ENCODE results near the gene CKS2.
"Not testable (repeated sequence)": the region's sequence is repeated elsewhere in the genome, so short reads cannot be mapped to it uniquely, and the experiment has no call there.

The CKS2 gene

GRCh38 chr9:89340332-89340731 lies 29.3 kb downstream of the CKS2 start:
- Histone ChIP-seq H3K4me1 (ENCODE audit: low read depth, poor library complexity, severe bottlenecking) (peaks cover 93% of the 10 kb centered on the region), H3K79me2 (ENCODE audit: insufficient read depth, low read depth) (peaks cover 4% of the 10 kb centered on the region; the same call in 1 of the 2 replicates), H3K4me2 (peak overlapping the region; percentile 77), H4K20me1 (ENCODE audit: insufficient read depth) (no peaks in the 10 kb centered on the region), H2AFZ (ENCODE audit: low read depth) (no peak overlapping the region), H3K27me3 (ENCODE audit: insufficient read depth, low read depth) (no peaks in the 10 kb centered on the region), H3K4me3 (IDR thresholded peaks at IDR 0.05; ENCODE audit: insufficient read depth, low read depth, low read length) (no peak overlapping the region), H3K27ac (peak overlapping the region; percentile 79), H3K36me3 (ENCODE audit: insufficient read depth) (no peaks in the 10 kb centered on the region; the same call in 1 of the 2 replicates), H3K9ac (peak overlapping the region; percentile 20; the same call in 1 of the 2 replicates)
- no peak for TF ChIP-seq CTCF (conservative IDR thresholded peaks at IDR 0.05; ENCODE audit: low read depth, low read length)

GRCh38 chr9:89342213-89342612 lies 31.2 kb downstream of the CKS2 start:
- no peaks in the 10 kb centered on the region for H4K20me1 ChIP-seq (ENCODE audit: insufficient read depth)
- H3K4me3 ChIP-seq (IDR thresholded peaks at IDR 0.05; ENCODE audit: insufficient read depth, low read depth, low read length) = no peak overlapping the region
- no peaks in the 10 kb centered on the region for H3K27me3 ChIP-seq (ENCODE audit: insufficient read depth, low read depth)
- H3K4me2 ChIP-seq = peak overlapping the region; percentile 77
- H3K27ac ChIP-seq = peak overlapping the region; percentile 79
- no peak for TF ChIP-seq CTCF (conservative IDR thresholded peaks at IDR 0.05; ENCODE audit: low read depth, low read length)
- H3K9ac ChIP-seq = no peak overlapping the region; the same call in 1 of the 2 replicates
- H3K4me1 ChIP-seq (ENCODE audit: low read depth, poor library complexity, severe bottlenecking) = peaks cover 74% of the 10 kb centered on the region
- H3K36me3 ChIP-seq (ENCODE audit: insufficient read depth) = no peaks in the 10 kb centered on the region; the same call in 1 of the 2 replicates
- peaks cover under 1% of the 10 kb centered on the region; the same call in 1 of the 2 replicates for H3K79me2 ChIP-seq (ENCODE audit: insufficient read depth, low read depth)
- H2AFZ ChIP-seq (ENCODE audit: low read depth) = no peak overlapping the region

- no peaks in the 10 kb centered on the region for H4K20me1 ChIP-seq (ENCODE audit: insufficient read depth)
- H3K36me3 ChIP-seq (ENCODE audit: insufficient read depth) = no peaks in the 10 kb centered on the region; the same call in 1 of the 2 replicates
- H3K79me2 ChIP-seq (ENCODE audit: insufficient read depth, low read depth) = no peaks in the 10 kb centered on the region; the same call in 1 of the 2 replicates
- H3K27ac ChIP-seq = peak overlapping the region; percentile 79; the same call in 1 of the 2 replicates
- peaks cover 67% of the 10 kb centered on the region for H3K4me1 ChIP-seq (ENCODE audit: low read depth, poor library complexity, severe bottlenecking)
- H3K4me3 ChIP-seq (IDR thresholded peaks at IDR 0.05; ENCODE audit: insufficient read depth, low read depth, low read length) = no peak overlapping the region
- H2AFZ ChIP-seq (ENCODE audit: low read depth) = no peak overlapping the region
- TF ChIP-seq CTCF (conservative IDR thresholded peaks at IDR 0.05; ENCODE audit: low read depth, low read length) = no peak
- no peaks in the 10 kb centered on the region for H3K27me3 ChIP-seq (ENCODE audit: insufficient read depth, low read depth)
- H3K4me2 ChIP-seq = peak overlapping the region; percentile 77
- H3K9ac ChIP-seq = no peak overlapping the region
Measured at GRCh38 chr9:89342948-89343347, 32.0 kb downstream of the CKS2 start.

GRCh38 chr9:89343812-89344211 lies 32.8 kb downstream of the CKS2 start:
- Histone ChIP-seq H3K4me1 (ENCODE audit: low read depth, poor library complexity, severe bottlenecking) (peaks cover 58% of the 10 kb centered on the region), H3K4me2 (peak overlapping the region; percentile 12; the same call in 1 of the 2 replicates)
- not testable (repeated sequence) for H3K9ac ChIP-seq; H2AFZ ChIP-seq (ENCODE audit: low read depth); H4K20me1 ChIP-seq (ENCODE audit: insufficient read depth); H3K79me2 ChIP-seq (ENCODE audit: insufficient read depth, low read depth); H3K27me3 ChIP-seq (ENCODE audit: insufficient read depth, low read depth); H3K27ac ChIP-seq; H3K4me3 ChIP-seq (IDR thresholded peaks at IDR 0.05; ENCODE audit: insufficient read depth, low read depth, low read length); H3K36me3 ChIP-seq (ENCODE audit: insufficient read depth)

GRCh38 chr9:89345476-89345875 lies 34.5 kb downstream of the CKS2 start:
- peaks cover 5% of the 10 kb centered on the region; the same call in 1 of the 2 replicates for H3K36me3 ChIP-seq (ENCODE audit: insufficient read depth)

More at GRCh38 chr9:89345476-89345875, 34.5 kb downstream of the CKS2 start:
- H3K27ac ChIP-seq = no peak overlapping the region
- no peaks in the 10 kb centered on the region for H4K20me1 ChIP-seq (ENCODE audit: insufficient read depth)
- H3K4me1 ChIP-seq (ENCODE audit: low read depth, poor library complexity, severe bottlenecking) = peaks cover 42% of the 10 kb centered on the region
- no peak overlapping the region for H3K9ac ChIP-seq
- H3K4me2 ChIP-seq = no peak overlapping the region
- no peaks in the 10 kb centered on the region; the same call in 1 of the 2 replicates for H3K79me2 ChIP-seq (ENCODE audit: insufficient read depth, low read depth)
- H2AFZ ChIP-seq (ENCODE audit: low read depth) = no peak overlapping the region
- H3K27me3 ChIP-seq (ENCODE audit: insufficient read depth, low read depth) = no peaks in the 10 kb centered on the region
- TF ChIP-seq CTCF (conservative IDR thresholded peaks at IDR 0.05; ENCODE audit: low read depth, low read length) = no peak
- no peak overlapping the region for H3K4me3 ChIP-seq (IDR thresholded peaks at IDR 0.05; ENCODE audit: insufficient read depth, low read depth, low read length)

Measured in KMS-11 (cell line).